Esophagus squamous epithelium (tissue), 4 donors: ENCODE measurements around the gene DLG2.

ENCODE experiments used
- POLR2A ChIP-seq, 4 donors: fragments of 450-650 bp; IDR thresholded peaks; one replicate each; pipeline ENCODE4 v1.6.1; 2017; ENCODE audit warnings: antibody characterized with exemption in 4 of 4, mild to moderate bottlenecking in 4 of 4, moderate library complexity in 3 of 4
- TF ChIP-seq, protein P1 (sequence below), 6 experiments: fragments of 450-650 bp in 4 of 6; fragments of 200-600 bp in 2 of 6; sonication (generic) in 2 of 6; IDR thresholded peaks; one replicate each; pipeline ENCODE4 v1.5.1; 2016 to 2019; ENCODE audit warnings: antibody characterized with exemption in 6 of 6, mild to moderate bottlenecking in 4 of 6, moderate library complexity in 4 of 6

DNA sequence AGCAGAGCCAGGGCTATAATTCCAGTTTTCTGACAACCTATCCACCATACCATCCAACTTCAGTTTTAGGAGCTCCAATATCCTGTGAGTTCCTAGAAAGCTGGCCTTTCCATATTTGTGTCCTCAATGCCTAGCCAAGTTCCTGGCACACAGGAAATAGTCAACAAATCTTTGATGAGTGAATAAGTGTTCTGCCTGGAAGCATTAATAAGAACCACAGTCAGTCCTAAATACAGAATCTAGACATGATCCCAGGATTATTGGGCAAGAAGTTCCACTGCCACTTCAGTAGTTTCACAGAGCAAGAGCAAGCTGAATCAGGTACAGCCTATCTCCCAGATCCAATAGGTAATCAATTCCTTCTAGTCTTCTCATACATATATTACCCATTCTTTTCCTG lies 942.0 kb downstream of the DLG2 start:
- TF ChIP-seq, protein P1, sequence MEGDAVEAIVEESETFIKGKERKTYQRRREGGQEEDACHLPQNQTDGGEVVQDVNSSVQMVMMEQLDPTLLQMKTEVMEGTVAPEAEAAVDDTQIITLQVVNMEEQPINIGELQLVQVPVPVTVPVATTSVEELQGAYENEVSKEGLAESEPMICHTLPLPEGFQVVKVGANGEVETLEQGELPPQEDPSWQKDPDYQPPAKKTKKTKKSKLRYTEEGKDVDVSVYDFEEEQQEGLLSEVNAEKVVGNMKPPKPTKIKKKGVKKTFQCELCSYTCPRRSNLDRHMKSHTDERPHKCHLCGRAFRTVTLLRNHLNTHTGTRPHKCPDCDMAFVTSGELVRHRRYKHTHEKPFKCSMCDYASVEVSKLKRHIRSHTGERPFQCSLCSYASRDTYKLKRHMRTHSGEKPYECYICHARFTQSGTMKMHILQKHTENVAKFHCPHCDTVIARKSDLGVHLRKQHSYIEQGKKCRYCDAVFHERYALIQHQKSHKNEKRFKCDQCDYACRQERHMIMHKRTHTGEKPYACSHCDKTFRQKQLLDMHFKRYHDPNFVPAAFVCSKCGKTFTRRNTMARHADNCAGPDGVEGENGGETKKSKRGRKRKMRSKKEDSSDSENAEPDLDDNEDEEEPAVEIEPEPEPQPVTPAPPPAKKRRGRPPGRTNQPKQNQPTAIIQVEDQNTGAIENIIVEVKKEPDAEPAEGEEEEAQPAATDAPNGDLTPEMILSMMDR (IDR thresholded peaks at IDR 0.05): no peak
- TF ChIP-seq POLR2A (IDR thresholded peaks at IDR 0.05): no peak
